WTC11 (cell line): ENCODE measurements around the gene IGLL5. TPM values are rescaled to one million over a fixed set of nuclear protein-coding genes. Genes with fewer than 3 reads are reported as not detected.

ENCODE experiments used
- ATAC-seq: fragments of 200-7000 bp; cut with Tn5 transposase; 2 replicates; pipeline ENCODE4 v1.10.0; 2021; ENCODE audit warnings: mild to moderate bottlenecking, moderate library complexity
- CTCF ChIA-PET: fragments of 300-600 bp; sonication (Branson Sonifier 250); formaldehyde crosslinking; loops from one replicate; lab custom pipeline; 2021; ENCODE audit warnings: antibody characterized with exemption; lab: Charles Lee
- POLR2A ChIA-PET: fragments of 350-600 bp; sonication (Branson Sonifier 250); formaldehyde crosslinking; loops from one replicate; lab custom pipeline; 2021; ENCODE audit warnings: antibody characterized with exemption; lab: Charles Lee
- DNase-seq: peaks from one replicate; pipeline ENCODE4 v3.0.0; 2021; ENCODE audit warnings: low spot score
- H3K27ac Mint-ChIP-seq: 2 replicates; pipeline ENCODE4 v1.8.0; 2021; ENCODE audit warnings: mixed read lengths
- H3K27me3 Mint-ChIP-seq: 2 replicates; pipeline ENCODE4 v1.8.0; 2021; ENCODE audit warnings: low read depth, mild to moderate bottlenecking, moderate library complexity, mixed read lengths
- H3K36me3 Mint-ChIP-seq: 2 replicates; pipeline ENCODE4 v1.8.0; 2021; ENCODE audit warnings: mixed read lengths
- H3K4me1 Mint-ChIP-seq: 2 replicates; pipeline ENCODE4 v1.8.0; 2022; ENCODE audit warnings: mixed read lengths
- H3K4me3 Mint-ChIP-seq: 2 replicates; pipeline ENCODE4 v1.8.0; 2021; ENCODE audit warnings: mild to moderate bottlenecking, moderate library complexity, mixed read lengths
- H3K9me3 Mint-ChIP-seq: 2 replicates; pipeline ENCODE4 v1.8.0; 2021; ENCODE audit warnings: mixed read lengths
- MYBL2 ChIP-seq: sonication (generic); formaldehyde crosslinking; IDR thresholded peaks from 2 replicates; pipeline ENCODE4 v1.8.1; 2023; ENCODE audit warnings: mild to moderate bottlenecking, moderate library complexity, missing genetic modification reagents
- OVOL2 ChIP-seq: fragments of 250-450 bp; sonication (Bioruptor Pico); IDR thresholded peaks from 2 replicates; pipeline ENCODE4 v1.9.0; 2021; ENCODE audit warnings: mild to moderate bottlenecking, borderline replicate concordance
- ZNF121 ChIP-seq: sonication (generic); formaldehyde crosslinking; IDR thresholded peaks from 2 replicates; pipeline ENCODE4 v1.8.0; 2023; ENCODE audit warnings: missing genetic modification reagents
- ZNF138 ChIP-seq: sonication (generic); formaldehyde crosslinking; conservative IDR thresholded peaks from 2 replicates; pipeline ENCODE4 v1.8.1; 2022; ENCODE audit warnings: mild to moderate bottlenecking, moderate library complexity, missing genetic modification reagents
- ZNF232 ChIP-seq: sonication (generic); formaldehyde crosslinking; IDR thresholded peaks from 2 replicates; pipeline ENCODE4 v1.8.0; 2022; ENCODE audit warnings: mild to moderate bottlenecking, missing genetic modification reagents
- ZNF317 ChIP-seq: sonication (generic); formaldehyde crosslinking; IDR thresholded peaks from 2 replicates; pipeline ENCODE4 v1.8.1; 2023; ENCODE audit warnings: low read depth, mild to moderate bottlenecking, moderate library complexity, missing genetic modification reagents, borderline replicate concordance
- ZNF423 ChIP-seq: fragments of 250-450 bp; sonication (Bioruptor Pico); IDR thresholded peaks from 2 replicates; pipeline ENCODE4 v2.1.2; 2022; ENCODE audit warnings: mild to moderate bottlenecking, moderate library complexity
- total RNA-seq: library from RNA; stranded (reverse); gene quantifications from 3 replicates; pipeline ENCODE4 v1.2.3, GENCODE V29; 2021
- TF ChIP-seq, protein P1 (sequence below): sonication (generic); formaldehyde crosslinking; IDR thresholded peaks from 2 replicates; pipeline ENCODE4 v1.8.1; 2022; ENCODE audit warnings: low read depth, mild to moderate bottlenecking, moderate library complexity, missing genetic modification reagents, borderline replicate concordance
- TF ChIP-seq, protein P2 (sequence below): fragments of 250-450 bp; sonication (Bioruptor Pico); conservative IDR thresholded peaks from 2 replicates; pipeline ENCODE4 v1.9.0; 2021; ENCODE audit warnings: mild to moderate bottlenecking
- TF ChIP-seq, protein P3 (sequence below): fragments of 250-450 bp; sonication (Bioruptor Pico); IDR thresholded peaks from 2 replicates; pipeline ENCODE4 v1.9.0; 2021; ENCODE audit warnings: mild to moderate bottlenecking
- TF ChIP-seq, protein P4 (sequence below): sonication (generic); formaldehyde crosslinking; IDR thresholded peaks from 2 replicates; pipeline ENCODE4 v1.8.1; 2022; ENCODE audit warnings: missing genetic modification reagents, borderline replicate concordance

IGLL5 gene
- total RNA-seq, 1 experiment from 2014 or later, result not detected

DNA sequence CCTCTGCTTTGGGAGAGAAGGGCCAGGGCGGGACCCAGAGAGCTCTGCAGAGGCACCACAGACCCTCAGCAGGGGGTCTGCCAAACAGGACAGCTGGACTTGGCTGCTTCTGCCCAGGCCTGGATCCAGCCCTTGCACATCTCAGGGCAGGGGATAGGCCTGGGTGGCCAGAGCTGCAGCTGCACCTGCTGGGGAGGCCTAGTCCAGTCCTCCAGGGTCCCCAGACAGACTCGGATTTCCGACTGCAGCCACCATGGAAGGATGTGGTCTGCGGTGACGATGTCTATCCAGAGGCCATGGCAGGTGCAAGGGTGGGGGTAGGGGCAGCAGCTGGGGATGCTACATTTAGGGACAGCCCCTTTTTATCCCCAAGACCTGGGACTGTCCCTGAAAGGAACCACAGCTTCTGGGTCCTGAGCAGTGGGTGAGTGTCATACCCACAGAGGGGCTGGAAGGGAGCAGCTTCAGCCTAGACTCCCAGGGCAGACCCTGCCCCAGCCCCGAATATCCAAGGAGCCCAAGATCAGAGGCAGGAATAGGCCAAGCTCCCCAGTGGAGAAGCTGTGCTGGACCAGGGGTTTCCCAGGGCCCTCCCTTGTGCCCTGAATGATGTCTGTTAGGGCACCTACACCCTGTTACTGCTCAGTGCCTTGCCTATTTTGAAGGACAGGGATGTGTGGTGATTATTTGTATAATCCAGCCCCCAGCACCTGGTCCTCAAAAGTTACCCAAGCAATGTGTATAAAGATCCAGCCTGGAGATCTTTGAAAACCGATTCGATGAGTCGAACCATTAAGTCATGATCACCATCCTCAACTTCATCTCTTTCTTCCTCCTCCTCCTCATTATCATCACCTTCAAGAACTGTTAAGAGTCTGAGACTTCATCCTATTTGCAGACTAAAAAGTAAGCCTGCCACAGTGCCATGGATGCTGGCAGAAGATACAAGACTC lies 2.5 kb upstream of the IGLL5 start (continued):
- TF ChIP-seq ZNF232, result no peak
- TF ChIP-seq, all 79 proteins: peak for 0

DNA sequence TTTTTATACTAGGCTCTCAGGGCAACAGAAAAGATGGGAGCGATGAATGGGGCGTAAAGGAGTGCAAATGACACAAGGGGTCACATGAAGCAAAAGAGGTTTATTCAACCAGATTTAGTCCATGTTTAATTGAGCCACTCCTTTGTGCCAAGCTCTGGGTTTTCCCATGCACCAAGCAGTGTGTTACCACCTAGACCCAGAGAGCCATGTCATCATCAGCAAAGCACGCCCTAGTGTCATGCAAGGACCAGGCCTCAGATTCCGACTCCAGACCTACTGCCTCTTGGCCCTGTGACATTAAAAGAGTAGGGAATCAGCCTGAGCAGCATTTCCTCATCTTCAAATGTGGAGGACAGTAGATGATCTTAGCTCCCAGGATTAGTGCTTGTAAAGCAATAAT lies 1.1 kb upstream of the IGLL5 start:
- ChIA-PET POLR2A (no interaction called here), CTCF (interaction anchor here (0.8 to 5.4 kb wide), 5 partner anchors 49 to 242 kb away, joined by 3 to 94 read pairs (median 3); no protein-coding TSS in a partner anchor)
- Mint-ChIP-seq H3K36me3 (no peaks in the 10 kb centered on the region), H3K9me3 (no peaks in the 10 kb centered on the region), H3K27ac (no peak overlapping the region), H3K4me1 (no peaks in the 10 kb centered on the region), H3K27me3 (peaks cover 82% of the 10 kb centered on the region), H3K4me3 (no peak overlapping the region)
- DNase-seq (no peak), ATAC-seq (no peak)
- TF ChIP-seq MYBL2 (CRISPR knock-in tag) (no peak), ZNF423 (no peak), ZNF232 (no peak)
- TF ChIP-seq, all 79 proteins: peak for 0

DNA sequence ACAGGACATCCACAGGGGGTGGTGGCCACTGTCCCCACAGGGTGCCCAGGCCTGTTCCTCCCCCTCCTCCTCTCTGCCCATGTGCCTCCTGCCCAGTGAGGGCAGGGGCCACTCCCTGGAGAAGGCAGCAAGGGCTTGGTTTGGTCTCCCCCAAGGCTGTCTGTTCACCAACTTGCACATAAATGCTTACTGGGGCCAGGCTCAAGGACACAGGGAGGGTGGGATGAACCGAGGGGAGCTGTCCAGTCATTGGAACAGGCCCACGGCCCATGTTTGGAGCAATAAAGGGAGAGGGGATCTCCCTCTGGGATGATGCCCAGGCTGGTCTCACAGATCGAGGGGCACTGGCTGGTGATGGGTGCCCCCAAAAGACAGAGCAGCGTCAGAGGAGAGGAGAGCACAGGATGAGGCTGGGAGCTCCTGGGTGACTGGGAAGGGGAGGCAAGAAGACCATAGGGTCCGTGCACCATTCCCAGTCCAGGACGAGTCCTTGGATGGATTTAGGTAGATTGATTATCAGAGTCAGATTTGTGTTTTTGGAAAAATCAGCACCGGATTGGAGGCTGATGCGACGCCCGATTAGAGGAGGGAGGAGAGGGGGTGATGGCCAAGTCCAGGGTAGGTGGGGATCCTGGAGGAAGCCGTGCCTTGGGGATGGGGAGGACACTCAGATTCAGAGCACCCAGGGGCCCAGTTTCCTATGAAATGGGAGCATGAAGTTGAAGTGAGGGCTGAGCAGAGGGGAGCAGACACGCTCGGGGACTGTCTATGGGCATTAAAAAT lies 1.1 kb downstream of the IGLL5 start:
- DNase-seq, result no peak
- no peaks in the 10 kb centered on the region for H3K36me3 Mint-ChIP-seq
- CTCF ChIA-PET, result interaction anchor here (1.0 to 1.8 kb wide), 3 partner anchors 11 to 179 kb away, joined by 3 to 9 read pairs (median 6); no protein-coding TSS in a partner anchor
- POLR2A ChIA-PET, result no interaction called here
- no peak overlapping the region for H3K4me3 Mint-ChIP-seq
- no peak for ATAC-seq
- TF ChIP-seq, protein P1, sequence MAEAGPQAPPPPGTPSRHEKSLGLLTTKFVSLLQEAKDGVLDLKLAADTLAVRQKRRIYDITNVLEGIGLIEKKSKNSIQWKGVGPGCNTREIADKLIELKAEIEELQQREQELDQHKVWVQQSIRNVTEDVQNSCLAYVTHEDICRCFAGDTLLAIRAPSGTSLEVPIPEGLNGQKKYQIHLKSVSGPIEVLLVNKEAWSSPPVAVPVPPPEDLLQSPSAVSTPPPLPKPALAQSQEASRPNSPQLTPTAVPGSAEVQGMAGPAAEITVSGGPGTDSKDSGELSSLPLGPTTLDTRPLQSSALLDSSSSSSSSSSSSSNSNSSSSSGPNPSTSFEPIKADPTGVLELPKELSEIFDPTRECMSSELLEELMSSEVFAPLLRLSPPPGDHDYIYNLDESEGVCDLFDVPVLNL (CRISPR knock-in tag), result no peak
- TF ChIP-seq, protein P2, sequence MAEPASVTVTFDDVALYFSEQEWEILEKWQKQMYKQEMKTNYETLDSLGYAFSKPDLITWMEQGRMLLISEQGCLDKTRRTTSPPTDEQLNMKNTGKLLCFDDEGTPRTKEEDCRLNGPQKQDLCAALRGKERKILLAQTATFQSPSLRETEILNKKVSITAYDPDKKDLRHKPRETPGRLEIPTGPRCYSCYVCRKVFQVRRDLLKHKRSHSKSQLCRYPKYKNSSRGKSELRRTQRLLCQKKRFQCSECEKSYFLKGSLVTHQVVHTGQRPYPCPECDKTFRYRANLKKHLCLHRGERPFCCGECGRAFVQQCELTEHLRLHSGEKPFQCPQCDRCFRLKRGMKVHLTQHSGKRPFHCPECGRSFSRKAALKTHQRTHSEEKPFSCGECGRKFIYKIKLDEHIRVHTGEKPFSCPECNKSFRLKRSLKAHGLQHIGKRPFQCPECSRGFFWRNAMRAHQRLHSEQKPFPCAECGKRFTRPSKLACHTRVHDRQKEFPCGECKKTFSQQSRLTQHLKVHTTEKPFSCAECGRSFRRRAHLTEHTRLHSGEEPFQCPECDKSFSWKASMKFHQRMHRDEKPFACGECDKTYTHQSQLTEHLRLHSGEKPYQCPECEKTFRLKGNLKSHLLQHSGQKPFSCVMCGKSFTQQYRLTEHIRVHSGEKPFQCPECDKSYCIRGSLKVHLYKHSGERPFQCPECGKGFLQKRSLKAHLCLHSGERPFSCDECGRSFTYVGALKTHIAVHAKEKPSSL, result no peak
- TF ChIP-seq, protein P3, sequence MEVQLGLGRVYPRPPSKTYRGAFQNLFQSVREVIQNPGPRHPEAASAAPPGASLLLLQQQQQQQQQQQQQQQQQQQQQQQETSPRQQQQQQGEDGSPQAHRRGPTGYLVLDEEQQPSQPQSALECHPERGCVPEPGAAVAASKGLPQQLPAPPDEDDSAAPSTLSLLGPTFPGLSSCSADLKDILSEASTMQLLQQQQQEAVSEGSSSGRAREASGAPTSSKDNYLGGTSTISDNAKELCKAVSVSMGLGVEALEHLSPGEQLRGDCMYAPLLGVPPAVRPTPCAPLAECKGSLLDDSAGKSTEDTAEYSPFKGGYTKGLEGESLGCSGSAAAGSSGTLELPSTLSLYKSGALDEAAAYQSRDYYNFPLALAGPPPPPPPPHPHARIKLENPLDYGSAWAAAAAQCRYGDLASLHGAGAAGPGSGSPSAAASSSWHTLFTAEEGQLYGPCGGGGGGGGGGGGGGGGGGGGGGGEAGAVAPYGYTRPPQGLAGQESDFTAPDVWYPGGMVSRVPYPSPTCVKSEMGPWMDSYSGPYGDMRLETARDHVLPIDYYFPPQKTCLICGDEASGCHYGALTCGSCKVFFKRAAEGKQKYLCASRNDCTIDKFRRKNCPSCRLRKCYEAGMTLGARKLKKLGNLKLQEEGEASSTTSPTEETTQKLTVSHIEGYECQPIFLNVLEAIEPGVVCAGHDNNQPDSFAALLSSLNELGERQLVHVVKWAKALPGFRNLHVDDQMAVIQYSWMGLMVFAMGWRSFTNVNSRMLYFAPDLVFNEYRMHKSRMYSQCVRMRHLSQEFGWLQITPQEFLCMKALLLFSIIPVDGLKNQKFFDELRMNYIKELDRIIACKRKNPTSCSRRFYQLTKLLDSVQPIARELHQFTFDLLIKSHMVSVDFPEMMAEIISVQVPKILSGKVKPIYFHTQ (CRISPR knock-in tag), result no peak
- TF ChIP-seq ZNF317, result no peak
- TF ChIP-seq, protein P4, sequence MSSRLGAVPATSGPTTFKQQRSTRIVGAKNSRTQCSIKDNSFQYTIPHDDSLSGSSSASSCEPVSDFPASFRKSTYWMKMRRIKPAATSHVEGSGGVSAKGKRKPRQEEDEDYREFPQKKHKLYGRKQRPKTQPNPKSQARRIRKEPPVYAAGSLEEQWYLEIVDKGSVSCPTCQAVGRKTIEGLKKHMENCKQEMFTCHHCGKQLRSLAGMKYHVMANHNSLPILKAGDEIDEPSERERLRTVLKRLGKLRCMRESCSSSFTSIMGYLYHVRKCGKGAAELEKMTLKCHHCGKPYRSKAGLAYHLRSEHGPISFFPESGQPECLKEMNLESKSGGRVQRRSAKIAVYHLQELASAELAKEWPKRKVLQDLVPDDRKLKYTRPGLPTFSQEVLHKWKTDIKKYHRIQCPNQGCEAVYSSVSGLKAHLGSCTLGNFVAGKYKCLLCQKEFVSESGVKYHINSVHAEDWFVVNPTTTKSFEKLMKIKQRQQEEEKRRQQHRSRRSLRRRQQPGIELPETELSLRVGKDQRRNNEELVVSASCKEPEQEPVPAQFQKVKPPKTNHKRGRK (CRISPR knock-in tag), result no peak
- TF ChIP-seq ZNF138 (CRISPR knock-in tag), result no peak
- TF ChIP-seq OVOL2 (CRISPR knock-in tag), result no peak
- TF ChIP-seq ZNF121 (CRISPR knock-in tag), result no peak
- TF ChIP-seq, all 79 proteins: peak for 0
- Mint-ChIP-seq H3K27ac (no peak overlapping the region), H3K9me3 (no peaks in the 10 kb centered on the region), H3K27me3 (peaks cover 83% of the 10 kb centered on the region), H3K4me1 (no peaks in the 10 kb centered on the region)
